DOHH2 (cell line): Measurements from ENCODE around the gene BCAR3.
A peak's percentile ranks its signal among the peaks of the same experiment; 100 is the strongest.

Experiments used
- H3F3A ChIP-seq: fragments of 200-600 bp; sonication (generic), shearing (Covaris generic); 2 replicates; pipeline ENCODE4 v1.6.0; 2016; ENCODE audit warnings: antibody characterized with exemption, mild to moderate bottlenecking; ENCODE audit not compliant: control insufficient read depth, insufficient read depth
- H3K27ac ChIP-seq: fragments of 200-600 bp; sonication (generic); 2 replicates; pipeline ENCODE4 v1.5.1; 2014; ENCODE audit warnings: low read depth, mild to moderate bottlenecking, low read length, moderate library complexity
- H3K27me3 ChIP-seq: fragments of 200-600 bp; sonication (generic); 2 replicates; pipeline ENCODE4 v1.6.1; 2014; ENCODE audit warnings: mild to moderate bottlenecking, low read length, mixed read lengths; ENCODE audit not compliant: control insufficient read depth
- H3K36me3 ChIP-seq: fragments of 200-600 bp; sonication (generic); 2 replicates; pipeline ENCODE4 v1.6.1; 2014; ENCODE audit warnings: mild to moderate bottlenecking, low read length, moderate library complexity, mixed read lengths; ENCODE audit not compliant: control insufficient read depth
- H3K4me1 ChIP-seq: fragments of 200-600 bp; sonication (generic); 2 replicates; pipeline ENCODE4 v1.6.1; 2014; ENCODE audit warnings: mild to moderate bottlenecking, low read length, mixed read lengths; ENCODE audit not compliant: control insufficient read depth
- H3K4me2 ChIP-seq: fragments of 200-600 bp; sonication (generic); 2 replicates; pipeline ENCODE4 v1.6.0; 2014; ENCODE audit warnings: mild to moderate bottlenecking, low read length, moderate library complexity
- H3K4me3 ChIP-seq: fragments of 200-600 bp; sonication (generic); 2 replicates; pipeline ENCODE4 v1.5.1; 2014; ENCODE audit warnings: mild to moderate bottlenecking, low read length, mixed read lengths
- H3K79me2 ChIP-seq: fragments of 200-600 bp; sonication (generic); 2 replicates; pipeline ENCODE4 v1.6.1; 2014; ENCODE audit warnings: mild to moderate bottlenecking, low read length, mixed read lengths; ENCODE audit not compliant: control insufficient read depth
- H3K9me2 ChIP-seq: fragments of 200-600 bp; sonication (generic); replicated peaks from 2 replicates; pipeline ENCODE4 v1.6.1; 2014; ENCODE audit warnings: mild to moderate bottlenecking, low read length, mixed read lengths; ENCODE audit not compliant: control insufficient read depth
- H3K9me3 ChIP-seq: fragments of 200-600 bp; sonication (generic); 2 replicates; pipeline ENCODE4 v1.6.1; 2014; ENCODE audit warnings: antibody characterized with exemption, low read length, mixed read lengths; ENCODE audit not compliant: control insufficient read depth, insufficient read depth
- H4K20me1 ChIP-seq: fragments of 200-600 bp; sonication (generic); 2 replicates; pipeline ENCODE4 v1.6.0; 2014; ENCODE audit warnings: low read depth, mild to moderate bottlenecking, antibody characterized with exemption, low read length, moderate library complexity; ENCODE audit not compliant: control insufficient read depth, insufficient read depth
- CTCF ChIP-seq: fragments of 200-600 bp; sonication (generic); IDR thresholded peaks from one replicate; pipeline ENCODE4 v1.5.1; 2014; ENCODE audit warnings: antibody characterized with exemption, mild to moderate bottlenecking, low read depth, low read length; ENCODE audit not compliant: poor library complexity, severe bottlenecking
- EZH2phosphoT487 ChIP-seq: fragments of 200-600 bp; sonication (generic); IDR thresholded peaks from 2 replicates; pipeline ENCODE4 v1.6.1; 2017; ENCODE audit warnings: borderline replicate concordance, mild to moderate bottlenecking, antibody characterized with exemption, low read length, moderate library complexity, mixed read lengths

Gene BCAR3

GRCh38 chr1:93712741-93713140 is 31.1 kb upstream of the BCAR3 start:
- Histone ChIP-seq H3K27me3 (no peaks in the 10 kb centered on the region), H3K27ac (peak overlapping the region; percentile 99), H3K36me3 (peaks cover 8% of the 10 kb centered on the region; the same call in 1 of the 2 replicates), H3K9me3 (no peaks in the 10 kb centered on the region), H3K4me2 (peak overlapping the region; percentile 72), H3F3A (peaks cover 49% of the 10 kb centered on the region), H3K79me2 (peaks cover 3% of the 10 kb centered on the region; the same call in 1 of the 2 replicates), H4K20me1 (no peaks in the 10 kb centered on the region), H3K4me3 (peak overlapping the region; percentile 40; the same call in 1 of the 2 replicates), H3K9me2 (no peaks in the 10 kb centered on the region), H3K4me1 (peaks cover 100% of the 10 kb centered on the region)
- TF ChIP-seq EZH2phosphoT487, result no peak
- no peak for TF ChIP-seq CTCF

- H3K36me3 ChIP-seq, result peaks cover 8% of the 10 kb centered on the region; the same call in 1 of the 2 replicates
- peaks cover 43% of the 10 kb centered on the region for H3F3A ChIP-seq
- peaks cover 3% of the 10 kb centered on the region; the same call in 1 of the 2 replicates for H3K79me2 ChIP-seq
- peak overlapping the region; percentile 98; the same call in 1 of the 2 replicates for H3K27ac ChIP-seq
- peaks cover 100% of the 10 kb centered on the region for H3K4me1 ChIP-seq
- no peaks in the 10 kb centered on the region for H3K9me2 ChIP-seq
- no peak overlapping the region for H3K4me3 ChIP-seq
- no peak for TF ChIP-seq CTCF
- TF ChIP-seq EZH2phosphoT487, result no peak
- no peaks in the 10 kb centered on the region for H4K20me1 ChIP-seq
- no peaks in the 10 kb centered on the region for H3K9me3 ChIP-seq
- no peaks in the 10 kb centered on the region for H3K27me3 ChIP-seq
- H3K4me2 ChIP-seq, result no peak overlapping the region
Measured at GRCh38 chr1:93710499-93711453, 29.1 kb upstream of the BCAR3 start.

- Histone ChIP-seq H3K79me2 (no peaks in the 10 kb centered on the region), H3K27me3 (no peaks in the 10 kb centered on the region), H3F3A (peaks cover 40% of the 10 kb centered on the region), H3K9me2 (no peaks in the 10 kb centered on the region), H3K4me2 (peak overlapping the region; percentile 90), H3K4me1 (peaks cover 100% of the 10 kb centered on the region), H3K9me3 (no peaks in the 10 kb centered on the region), H3K36me3 (peaks cover 8% of the 10 kb centered on the region; the same call in 1 of the 2 replicates), H4K20me1 (no peaks in the 10 kb centered on the region), H3K27ac (peak overlapping the region; percentile 98), H3K4me3 (peak overlapping the region; percentile 67)
- TF ChIP-seq CTCF (no peak), EZH2phosphoT487 (no peak)
Measured at GRCh38 chr1:93708734-93709481, 27.3 kb upstream of the BCAR3 start.
